Calu3 (cell line): ENCODE measurements around the gene USP20. TPM values are rescaled to one million over a fixed set of nuclear protein-coding genes. Genes with fewer than 3 reads are reported as not detected.

Experiments used
- BruUV-seq: library from RNA; stranded (reverse); fragments of 400-500 nt; replicated peaks from 2 replicates; lab custom pipeline; 2021; lab: Mats Ljungman, UMichigan
- CTCF ChIA-PET: fragments of 300-600 bp; sonication (Branson Sonifier 250); formaldehyde crosslinking; loops from one replicate; lab custom pipeline; 2022; ENCODE audit warnings: antibody characterized with exemption; lab: Charles Lee
- DNase-seq: peaks from one replicate; pipeline ENCODE4 v3.0.0; 2022
- H3K27ac Mint-ChIP-seq: one replicate; pipeline ENCODE4 v1.8.0; 2022; ENCODE audit warnings: mixed read lengths; ENCODE audit not compliant: unreplicated experiment
- H3K27me3 Mint-ChIP-seq: one replicate; pipeline ENCODE4 v1.8.0; 2022; ENCODE audit warnings: mixed read lengths; ENCODE audit not compliant: unreplicated experiment
- H3K36me3 Mint-ChIP-seq: one replicate; pipeline ENCODE4 v1.8.0; 2022; ENCODE audit warnings: mild to moderate bottlenecking, moderate library complexity, mixed read lengths; ENCODE audit not compliant: insufficient read depth, unreplicated experiment
- H3K4me1 Mint-ChIP-seq: one replicate; pipeline ENCODE4 v1.8.0; 2022; ENCODE audit warnings: mild to moderate bottlenecking, low read depth, mixed read lengths; ENCODE audit not compliant: unreplicated experiment
- H3K4me3 Mint-ChIP-seq: one replicate; pipeline ENCODE4 v1.8.0; 2022; ENCODE audit warnings: mild to moderate bottlenecking, low read depth, moderate library complexity, mixed read lengths; ENCODE audit not compliant: unreplicated experiment
- H3K9me3 Mint-ChIP-seq: one replicate; pipeline ENCODE4 v1.8.0; 2022; ENCODE audit warnings: low read depth, mixed read lengths; ENCODE audit not compliant: unreplicated experiment
- intact Hi-C: fragments of 100-400 bp; cut with micrococcal nuclease; formaldehyde crosslinking; loops from one replicate; pipeline ENCODE4 v1.10.0; 2022; ENCODE audit not compliant: unreplicated experiment
- total RNA-seq: library from RNA; stranded (reverse); gene quantifications from 2 replicates; pipeline ENCODE4 v1.2.3, GENCODE V29; 2022
- TF ChIP-seq, protein P1 (sequence below): fragments of 200-600 bp; IDR thresholded peaks from one replicate; pipeline ENCODE4 v1.8.0; 2022; ENCODE audit warnings: antibody characterized with exemption; ENCODE audit not compliant: unreplicated experiment

Gene USP20
- total RNA-seq, 1 experiment from 2014 or later, result 14.9 TPM

DNA sequence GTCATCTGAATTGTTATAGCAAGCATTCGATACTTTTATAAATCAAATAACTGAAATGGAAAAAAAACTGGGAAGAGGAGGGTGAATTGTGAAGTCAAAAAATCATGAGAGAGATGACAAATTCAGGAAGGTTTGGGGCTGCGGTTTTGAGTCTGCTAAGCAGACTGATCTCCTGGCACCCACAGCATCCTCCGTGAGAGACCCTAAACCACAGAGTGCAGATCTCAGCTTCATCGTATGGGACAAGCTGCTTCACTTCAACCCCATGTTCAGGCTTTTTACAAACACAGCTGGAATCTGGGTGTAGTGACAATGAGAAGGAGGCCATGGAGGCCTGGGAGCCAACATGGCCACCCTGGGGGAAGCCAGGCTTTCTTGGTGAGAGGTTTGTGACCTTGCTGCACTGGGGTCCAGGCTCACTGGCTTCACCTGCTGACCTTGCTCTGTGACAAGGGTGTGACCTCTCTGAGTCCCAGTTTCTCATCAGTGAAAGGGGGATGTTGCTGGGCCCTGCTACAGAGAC lies 19.4 kb downstream of the USP20 start:
- Mint-ChIP-seq H3K27ac (no peak overlapping the region), H3K4me1 (no peaks in the 10 kb centered on the region), H3K27me3 (no peaks in the 10 kb centered on the region), H3K36me3 (no peaks in the 10 kb centered on the region), H3K4me3 (no peak overlapping the region), H3K9me3 (no peaks in the 10 kb centered on the region)
- no TSS peak for BruUV-seq
- TF ChIP-seq, protein P1, sequence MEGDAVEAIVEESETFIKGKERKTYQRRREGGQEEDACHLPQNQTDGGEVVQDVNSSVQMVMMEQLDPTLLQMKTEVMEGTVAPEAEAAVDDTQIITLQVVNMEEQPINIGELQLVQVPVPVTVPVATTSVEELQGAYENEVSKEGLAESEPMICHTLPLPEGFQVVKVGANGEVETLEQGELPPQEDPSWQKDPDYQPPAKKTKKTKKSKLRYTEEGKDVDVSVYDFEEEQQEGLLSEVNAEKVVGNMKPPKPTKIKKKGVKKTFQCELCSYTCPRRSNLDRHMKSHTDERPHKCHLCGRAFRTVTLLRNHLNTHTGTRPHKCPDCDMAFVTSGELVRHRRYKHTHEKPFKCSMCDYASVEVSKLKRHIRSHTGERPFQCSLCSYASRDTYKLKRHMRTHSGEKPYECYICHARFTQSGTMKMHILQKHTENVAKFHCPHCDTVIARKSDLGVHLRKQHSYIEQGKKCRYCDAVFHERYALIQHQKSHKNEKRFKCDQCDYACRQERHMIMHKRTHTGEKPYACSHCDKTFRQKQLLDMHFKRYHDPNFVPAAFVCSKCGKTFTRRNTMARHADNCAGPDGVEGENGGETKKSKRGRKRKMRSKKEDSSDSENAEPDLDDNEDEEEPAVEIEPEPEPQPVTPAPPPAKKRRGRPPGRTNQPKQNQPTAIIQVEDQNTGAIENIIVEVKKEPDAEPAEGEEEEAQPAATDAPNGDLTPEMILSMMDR, result no peak
- CTCF ChIA-PET, result no interaction called here
- no peak for DNase-seq
- intact Hi-C loops, result no loop called here

DNA sequence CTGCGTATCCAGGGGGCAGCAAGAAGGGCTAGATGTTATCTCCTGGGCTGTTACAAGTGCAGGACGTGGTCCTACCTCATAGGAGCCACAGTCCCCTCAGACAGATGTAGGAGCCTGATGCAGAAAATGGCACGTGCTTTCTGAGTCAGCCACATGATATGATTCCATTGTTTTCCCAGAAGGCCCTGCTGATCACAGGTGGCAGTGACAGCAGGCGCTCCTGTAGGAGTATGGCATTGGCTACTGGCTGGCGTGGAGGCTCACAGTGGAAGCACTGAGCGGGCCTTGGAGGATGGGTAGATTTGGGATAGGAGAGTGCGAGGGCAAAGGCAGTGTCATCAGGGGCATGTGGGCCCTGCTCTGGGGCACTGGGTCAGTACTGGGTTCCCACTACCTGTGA lies 21.9 kb downstream of the USP20 start:
- no peaks in the 10 kb centered on the region for H3K27me3 Mint-ChIP-seq
- H3K9me3 Mint-ChIP-seq, result no peaks in the 10 kb centered on the region
- no peak for DNase-seq
- TF ChIP-seq, protein P1, result no peak
- intact Hi-C loops, result no loop called here
- CTCF ChIA-PET, result no interaction called here
- H3K27ac Mint-ChIP-seq, result no peak overlapping the region
- no peaks in the 10 kb centered on the region for H3K36me3 Mint-ChIP-seq
- no TSS peak for BruUV-seq
- no peaks in the 10 kb centered on the region for H3K4me1 Mint-ChIP-seq
- H3K4me3 Mint-ChIP-seq, result no peak overlapping the region

DNA sequence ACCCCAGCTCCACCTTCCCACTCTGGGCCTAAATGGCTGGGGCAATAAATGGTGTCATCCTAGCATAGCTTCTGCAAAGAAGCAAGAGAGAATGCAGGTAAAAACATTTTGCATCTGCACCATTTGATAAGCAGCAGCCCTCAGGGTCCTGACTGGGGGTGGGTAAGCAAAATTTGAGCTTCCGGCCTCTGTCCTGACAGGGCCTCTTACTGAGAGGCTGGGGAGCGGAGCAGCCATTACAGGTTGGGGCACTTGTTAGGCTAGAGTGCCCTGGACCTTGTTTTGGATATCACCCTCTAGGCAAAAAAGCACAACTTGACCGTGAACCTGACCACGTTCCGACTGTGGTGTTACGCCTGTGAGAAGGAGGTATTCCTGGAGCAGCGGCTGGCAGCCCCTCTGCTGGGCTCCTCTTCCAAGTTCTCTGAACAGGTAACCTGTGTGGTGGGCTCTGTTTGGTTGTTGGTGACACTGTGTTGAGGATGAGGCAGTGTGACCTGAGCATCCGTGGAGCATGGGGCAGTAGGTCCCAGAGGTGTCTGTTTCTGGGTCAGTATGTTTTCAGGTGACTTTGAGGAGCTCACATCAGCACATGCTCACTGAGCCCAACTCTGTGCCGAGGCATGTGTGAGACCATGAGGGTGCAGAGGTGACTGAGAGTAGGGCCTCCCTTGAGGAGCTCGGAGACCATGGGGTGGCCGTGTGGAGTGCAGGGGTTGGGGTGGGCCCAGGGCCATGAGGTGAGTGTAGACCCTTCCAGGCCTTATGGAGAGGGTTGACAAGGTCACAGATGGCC lies 23.1 kb downstream of the USP20 start:
- no peaks in the 10 kb centered on the region for H3K27me3 Mint-ChIP-seq
- intact Hi-C loops, result no loop called here
- CTCF ChIA-PET, result no interaction called here
- TF ChIP-seq, protein P1, result no peak
- no peak overlapping the region for H3K27ac Mint-ChIP-seq
- no peak for DNase-seq
- no peaks in the 10 kb centered on the region for H3K36me3 Mint-ChIP-seq
- no TSS peak for BruUV-seq
- no peak overlapping the region for H3K4me3 Mint-ChIP-seq
- H3K4me1 Mint-ChIP-seq, result no peaks in the 10 kb centered on the region
- no peaks in the 10 kb centered on the region for H3K9me3 Mint-ChIP-seq

GRCh38 chr9:129860653-129861446 lies 25.6 kb downstream of the USP20 start:
- BruUV-seq, result no TSS peak
- TF ChIP-seq, protein P1, result no peak
- peaks cover 8% of the 10 kb centered on the region for H3K36me3 Mint-ChIP-seq
- no peak overlapping the region for H3K4me3 Mint-ChIP-seq
- DNase-seq, result no peak
- no peaks in the 10 kb centered on the region for H3K9me3 Mint-ChIP-seq
- CTCF ChIA-PET, result no interaction called here
- no peaks in the 10 kb centered on the region for H3K27me3 Mint-ChIP-seq
- H3K27ac Mint-ChIP-seq, result no peak overlapping the region
- no peaks in the 10 kb centered on the region for H3K4me1 Mint-ChIP-seq
- intact Hi-C loops, result no loop called here
